HepG2 (cell line): ENCODE results near the gene SATB2. TPM values are rescaled to one million over a fixed set of nuclear protein-coding genes. Genes with fewer than 3 reads are reported as not detected.
A peak's percentile ranks its signal among the peaks of the same experiment; 100 is the strongest.

Source experiments
- CENPT ChIP-seq: sonication (generic); formaldehyde crosslinking; IDR thresholded peaks from 2 replicates; pipeline ENCODE4 v1.8.0; 2022; ENCODE audit warnings: low read depth, mild to moderate bottlenecking, moderate library complexity, missing genetic modification reagents
- MATR3 ChIP-seq: sonication (generic); formaldehyde crosslinking; IDR thresholded peaks from 2 replicates; pipeline ENCODE4 v1.4.0; 2020; ENCODE audit warnings: missing genetic modification reagents
- MXD4 ChIP-seq: IDR thresholded peaks from 2 replicates; pipeline ENCODE4 v1.6.1; 2016; ENCODE audit warnings: mild to moderate bottlenecking, missing biosample characterization, missing genetic modification reagents
- MYC ChIP-seq: sonication (generic); formaldehyde crosslinking; IDR thresholded peaks from 2 replicates; pipeline ENCODE4 v1.9.0; 2021; ENCODE audit warnings: missing genetic modification reagents, borderline replicate concordance
- NR3C1 ChIP-seq: sonication (generic); formaldehyde crosslinking; IDR thresholded peaks from 2 replicates; pipeline ENCODE4 v1.4.0; 2020; ENCODE audit warnings: missing genetic modification reagents
- PAF1 ChIP-seq: IDR thresholded peaks from 2 replicates; pipeline ENCODE4 v1.6.1; 2016; ENCODE audit warnings: missing genetic modification reagents, missing compliant biosample characterization
- PITX1 ChIP-seq: sonication (generic); formaldehyde crosslinking; IDR thresholded peaks from 2 replicates; pipeline ENCODE4 v1.5.1; 2020; ENCODE audit warnings: mild to moderate bottlenecking, missing genetic modification reagents
- ZC3H13 ChIP-seq: sonication (generic); formaldehyde crosslinking; IDR thresholded peaks from 2 replicates; pipeline ENCODE4 v1.8.1; 2023; ENCODE audit warnings: mild to moderate bottlenecking, missing genetic modification reagents, moderate library complexity
- ZNF530 ChIP-seq: sonication (generic); formaldehyde crosslinking; IDR thresholded peaks from 2 replicates; pipeline ENCODE4 v1.5.0; 2020; ENCODE audit warnings: low read depth, mild to moderate bottlenecking, missing genetic modification reagents
- ZNF564 ChIP-seq: sonication (generic); formaldehyde crosslinking; IDR thresholded peaks from 2 replicates; pipeline ENCODE4 v1.8.1; 2023; ENCODE audit warnings: mild to moderate bottlenecking, missing genetic modification reagents
- ZNF615 ChIP-seq: sonication (generic); formaldehyde crosslinking; IDR thresholded peaks from 2 replicates; pipeline ENCODE4 v1.5.0; 2020; ENCODE audit warnings: mild to moderate bottlenecking, missing genetic modification reagents, borderline replicate concordance
- ZNF672 ChIP-seq: sonication (generic); formaldehyde crosslinking; IDR thresholded peaks from 2 replicates; pipeline ENCODE4 v1.8.1; 2022; ENCODE audit warnings: missing genetic modification reagents
- ZNF674 ChIP-seq: sonication (generic); formaldehyde crosslinking; IDR thresholded peaks from 2 replicates; pipeline ENCODE4 v1.5.0; 2020; ENCODE audit warnings: low read depth, mild to moderate bottlenecking, missing genetic modification reagents
- polyA plus RNA-seq, 8 experiments: library from polyadenylated mRNA; depleted of rRNA in 3 of 8; stranded (reverse) in 7 of 8; unstranded in 1 of 8; fragments of >200 nt; fragmentation: Illumina TruSeq in 4 of 8; extraction: Trizol in 4 of 8; gene quantifications; 2 replicates each; pipeline versions ENCODE4 v1.2.1 to v1.2.3, GENCODE V29; 2011 to 2016; ENCODE audit warnings: low read depth in 4 of 8, missing spikeins in 1 of 8, mixed read lengths in 1 of 8; ENCODE audit not compliant: insufficient read depth in 1 of 8
- total RNA-seq, 5 experiments: library from RNA; depleted of rRNA; stranded (reverse); fragments of >200 nt; fragmentation: Illumina TruSeq; extraction: Trizol; gene quantifications; 2 replicates each; pipeline ENCODE4 v1.2.3, GENCODE V29; 2016; ENCODE audit warnings: low read depth in 1 of 5
- TF ChIP-seq, protein P1 (sequence below): sonication (generic); formaldehyde crosslinking; IDR thresholded peaks from 2 replicates; pipeline ENCODE4 v1.5.0; 2020; ENCODE audit warnings: missing genetic modification reagents, mild to moderate bottlenecking, borderline replicate concordance
- TF ChIP-seq, protein P2 (sequence below): sonication (generic); formaldehyde crosslinking; IDR thresholded peaks from 2 replicates; pipeline ENCODE4 v1.4.0; 2020; ENCODE audit warnings: low read depth, mild to moderate bottlenecking, missing genetic modification reagents
- TF ChIP-seq, protein P3 (sequence below): sonication (generic); formaldehyde crosslinking; conservative IDR thresholded peaks from 2 replicates; pipeline ENCODE4 v1.8.0; 2022; ENCODE audit warnings: mild to moderate bottlenecking, moderate library complexity, missing genetic modification reagents

Gene SATB2
- total and polyA plus RNA-seq, 2 of the 13 experiments (the other 11 are each of a cell fraction or from before 2014, with no cell fraction given) = 2.5 to 5.5 TPM

DNA sequence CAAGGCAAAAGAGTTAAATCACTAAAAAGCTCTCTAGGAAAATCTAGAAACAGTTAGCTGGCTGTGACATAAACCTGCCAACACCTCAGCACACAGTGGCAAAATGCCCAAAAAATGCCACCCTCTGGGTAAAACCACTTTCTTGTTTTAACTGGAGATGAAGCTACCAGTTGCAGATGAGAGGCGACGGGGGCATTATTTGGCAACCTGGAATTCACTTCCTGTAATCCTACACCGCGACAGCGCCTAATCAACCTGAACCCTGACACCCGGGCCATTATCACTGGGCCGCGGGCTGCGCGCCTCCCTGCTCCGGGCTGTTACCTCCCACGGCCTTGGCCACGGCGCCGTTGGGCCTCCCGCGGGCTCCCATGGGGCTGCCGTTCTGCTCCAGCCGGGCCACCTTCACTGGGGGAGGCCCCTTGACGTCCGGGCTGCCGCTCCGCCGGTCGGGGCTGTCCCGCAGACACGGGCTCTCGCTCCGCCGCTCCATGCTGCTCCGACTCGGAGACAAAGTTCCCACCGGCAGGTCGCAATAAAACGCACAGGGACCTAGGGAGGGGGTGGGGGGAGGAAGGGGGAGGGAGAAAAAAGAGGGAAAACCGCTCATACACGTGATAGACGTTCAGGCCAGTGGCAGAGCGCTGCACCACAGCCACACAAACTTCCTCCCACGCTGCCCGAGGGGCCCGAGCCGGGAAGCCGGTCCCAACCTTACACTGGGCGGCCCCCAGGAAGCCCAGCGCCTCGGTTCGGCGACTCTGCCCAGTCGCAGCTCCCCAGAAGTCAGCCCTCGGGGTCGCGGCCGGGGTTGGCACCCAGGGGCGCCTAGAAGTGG lies 2.0 kb downstream of the SATB2 start (continued):
- TF ChIP-seq ZNF564 (CRISPR knock-in tag) (peak; percentile 46; the same call in 1 of the 2 replicates), CENPT (0 out of 2 replicates have a peak, but pooled peaks have one; percentile 41), MXD4 (CRISPR knock-in tag) (no peak), PITX1 (CRISPR knock-in tag) (peak; percentile 24; the same call in 1 of the 2 replicates), ZNF674 (CRISPR knock-in tag) (no peak), PAF1 (no peak), MYC (CRISPR knock-in tag) (peak; percentile 73; the same call in 1 of the 2 replicates), ZNF672 (CRISPR knock-in tag) (no peak), NR3C1 (CRISPR knock-in tag) (no peak), ZNF530 (CRISPR knock-in tag) (no peak), ZC3H13 (CRISPR knock-in tag) (no peak; the same call in 1 of the 2 replicates), MATR3 (no peak), ZNF615 (CRISPR knock-in tag) (no peak)
- TF ChIP-seq, protein P1, sequence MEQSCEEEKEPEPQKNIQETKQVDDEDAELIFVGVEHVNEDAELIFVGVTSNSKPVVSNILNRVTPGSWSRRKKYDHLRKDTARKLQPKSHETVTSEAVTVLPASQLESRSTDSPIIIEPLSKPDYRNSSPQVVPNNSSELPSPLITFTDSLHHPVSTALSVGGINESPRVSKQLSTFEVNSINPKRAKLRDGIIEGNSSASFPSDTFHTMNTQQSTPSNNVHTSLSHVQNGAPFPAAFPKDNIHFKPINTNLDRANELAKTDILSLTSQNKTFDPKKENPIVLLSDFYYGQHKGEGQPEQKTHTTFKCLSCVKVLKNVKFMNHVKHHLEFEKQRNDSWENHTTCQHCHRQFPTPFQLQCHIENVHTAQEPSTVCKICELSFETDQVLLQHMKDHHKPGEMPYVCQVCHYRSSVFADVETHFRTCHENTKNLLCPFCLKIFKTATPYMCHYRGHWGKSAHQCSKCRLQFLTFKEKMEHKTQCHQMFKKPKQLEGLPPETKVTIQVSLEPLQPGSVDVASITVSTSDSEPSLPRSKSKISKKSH (CRISPR knock-in tag) = peak; percentile 59; the same call in 1 of the 2 replicates
- TF ChIP-seq, protein P2, sequence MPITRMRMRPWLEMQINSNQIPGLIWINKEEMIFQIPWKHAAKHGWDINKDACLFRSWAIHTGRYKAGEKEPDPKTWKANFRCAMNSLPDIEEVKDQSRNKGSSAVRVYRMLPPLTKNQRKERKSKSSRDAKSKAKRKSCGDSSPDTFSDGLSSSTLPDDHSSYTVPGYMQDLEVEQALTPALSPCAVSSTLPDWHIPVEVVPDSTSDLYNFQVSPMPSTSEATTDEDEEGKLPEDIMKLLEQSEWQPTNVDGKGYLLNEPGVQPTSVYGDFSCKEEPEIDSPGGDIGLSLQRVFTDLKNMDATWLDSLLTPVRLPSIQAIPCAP = no peak
- TF ChIP-seq, protein P3, sequence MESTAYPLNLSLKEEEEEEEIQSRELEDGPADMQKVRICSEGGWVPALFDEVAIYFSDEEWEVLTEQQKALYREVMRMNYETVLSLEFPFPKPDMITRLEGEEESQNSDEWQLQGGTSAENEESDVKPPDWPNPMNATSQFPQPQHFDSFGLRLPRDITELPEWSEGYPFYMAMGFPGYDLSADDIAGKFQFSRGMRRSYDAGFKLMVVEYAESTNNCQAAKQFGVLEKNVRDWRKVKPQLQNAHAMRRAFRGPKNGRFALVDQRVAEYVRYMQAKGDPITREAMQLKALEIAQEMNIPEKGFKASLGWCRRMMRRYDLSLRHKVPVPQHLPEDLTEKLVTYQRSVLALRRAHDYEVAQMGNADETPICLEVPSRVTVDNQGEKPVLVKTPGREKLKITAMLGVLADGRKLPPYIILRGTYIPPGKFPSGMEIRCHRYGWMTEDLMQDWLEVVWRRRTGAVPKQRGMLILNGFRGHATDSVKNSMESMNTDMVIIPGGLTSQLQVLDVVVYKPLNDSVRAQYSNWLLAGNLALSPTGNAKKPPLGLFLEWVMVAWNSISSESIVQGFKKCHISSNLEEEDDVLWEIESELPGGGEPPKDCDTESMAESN (CRISPR knock-in tag) = peak; percentile 77; the same call in 1 of the 2 replicates
